ENCODE results near the gene EHBP1.
"Not testable (repeated sequence)": the region's sequence is repeated elsewhere in the genome, so short reads cannot be mapped to it uniquely, and the experiment has no call there.

EHBP1 gene

GRCh38 chr2:63073994-63074393 lies 368.5 kb downstream of the EHBP1 start:
- DNase-seq (ENCODE audit: low spot score) = no peak

GRCh38 chr2:63074399-63074798 lies 368.9 kb downstream of the EHBP1 start:
- DNase-seq (ENCODE audit: low spot score) = not testable (repeated sequence)

- DNase-seq (ENCODE audit: low spot score) = peak; percentile 11
Measured at GRCh38 chr2:63078852-63079606, 373.5 kb downstream of the EHBP1 start.

- no peak for DNase-seq (ENCODE audit: low spot score)
Measured at GRCh38 chr2:63081404-63081803, 375.9 kb downstream of the EHBP1 start.

GRCh38 chr2:63086687-63087086 lies 381.2 kb downstream of the EHBP1 start:
- no peak for DNase-seq (ENCODE audit: low spot score)

- no peak for DNase-seq (ENCODE audit: low spot score)
Measured at GRCh38 chr2:63092401-63092800, 386.9 kb downstream of the EHBP1 start.

GRCh38 chr2:63092857-63093256 lies 387.3 kb downstream of the EHBP1 start:
- DNase-seq (ENCODE audit: low spot score) = no peak

- DNase-seq (ENCODE audit: low spot score) = no peak
Measured at GRCh38 chr2:63093502-63093901, 388.0 kb downstream of the EHBP1 start.

Data from RKO (cell line).